HG02571 (cell line): ENCODE data around the gene CLEC16A.

ENCODE experiments used
- ATAC-seq: cut with Tn5 transposase; IDR thresholded peaks from one replicate; pipeline ENCODE4 v1.9.1; 2021; ENCODE audit warnings: mild to moderate bottlenecking, moderate library complexity; ENCODE audit not compliant: unreplicated experiment

Gene CLEC16A, protein sequence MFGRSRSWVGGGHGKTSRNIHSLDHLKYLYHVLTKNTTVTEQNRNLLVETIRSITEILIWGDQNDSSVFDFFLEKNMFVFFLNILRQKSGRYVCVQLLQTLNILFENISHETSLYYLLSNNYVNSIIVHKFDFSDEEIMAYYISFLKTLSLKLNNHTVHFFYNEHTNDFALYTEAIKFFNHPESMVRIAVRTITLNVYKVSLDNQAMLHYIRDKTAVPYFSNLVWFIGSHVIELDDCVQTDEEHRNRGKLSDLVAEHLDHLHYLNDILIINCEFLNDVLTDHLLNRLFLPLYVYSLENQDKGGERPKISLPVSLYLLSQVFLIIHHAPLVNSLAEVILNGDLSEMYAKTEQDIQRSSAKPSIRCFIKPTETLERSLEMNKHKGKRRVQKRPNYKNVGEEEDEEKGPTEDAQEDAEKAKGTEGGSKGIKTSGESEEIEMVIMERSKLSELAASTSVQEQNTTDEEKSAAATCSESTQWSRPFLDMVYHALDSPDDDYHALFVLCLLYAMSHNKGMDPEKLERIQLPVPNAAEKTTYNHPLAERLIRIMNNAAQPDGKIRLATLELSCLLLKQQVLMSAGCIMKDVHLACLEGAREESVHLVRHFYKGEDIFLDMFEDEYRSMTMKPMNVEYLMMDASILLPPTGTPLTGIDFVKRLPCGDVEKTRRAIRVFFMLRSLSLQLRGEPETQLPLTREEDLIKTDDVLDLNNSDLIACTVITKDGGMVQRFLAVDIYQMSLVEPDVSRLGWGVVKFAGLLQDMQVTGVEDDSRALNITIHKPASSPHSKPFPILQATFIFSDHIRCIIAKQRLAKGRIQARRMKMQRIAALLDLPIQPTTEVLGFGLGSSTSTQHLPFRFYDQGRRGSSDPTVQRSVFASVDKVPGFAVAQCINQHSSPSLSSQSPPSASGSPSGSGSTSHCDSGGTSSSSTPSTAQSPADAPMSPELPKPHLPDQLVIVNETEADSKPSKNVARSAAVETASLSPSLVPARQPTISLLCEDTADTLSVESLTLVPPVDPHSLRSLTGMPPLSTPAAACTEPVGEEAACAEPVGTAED

DNA sequence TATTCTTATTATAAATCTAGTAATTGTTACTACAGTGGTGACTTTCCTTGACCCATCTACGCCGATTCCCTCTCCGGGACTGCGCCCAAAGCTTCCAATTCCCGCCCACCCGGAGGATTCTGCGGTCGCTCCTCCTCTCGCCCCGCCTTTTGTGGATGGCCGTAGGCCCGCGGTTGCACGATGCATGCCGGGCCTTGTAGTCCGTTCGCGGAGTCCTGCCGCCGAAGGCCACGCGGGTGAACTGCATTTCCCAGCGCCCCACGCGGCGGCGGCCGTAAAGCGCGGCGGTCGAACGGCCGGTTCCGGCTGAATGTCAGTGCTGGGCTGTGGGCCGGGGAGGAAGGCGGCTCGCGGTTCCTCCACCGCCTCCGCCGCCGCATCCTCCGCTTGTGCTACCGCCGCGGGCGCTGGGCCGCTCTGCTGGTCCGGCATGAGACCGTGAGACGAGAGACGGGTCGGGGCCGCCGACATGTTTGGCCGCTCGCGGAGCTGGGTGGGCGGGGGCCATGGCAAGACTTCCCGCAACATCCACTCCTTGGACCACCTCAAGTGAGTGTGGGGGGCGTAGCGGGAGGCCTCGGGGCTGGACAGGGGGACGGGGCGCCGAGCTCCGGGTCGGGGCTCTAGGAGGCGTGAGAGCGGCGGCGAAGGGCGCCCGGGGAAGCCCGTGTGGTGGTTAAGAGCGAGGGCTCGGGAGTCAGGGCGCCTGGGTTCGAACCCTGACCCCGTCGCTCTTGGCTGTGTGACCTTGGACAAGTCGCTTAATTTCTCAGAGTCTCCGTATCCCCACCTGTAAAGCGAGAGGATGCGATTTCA, at the start of gene CLEC16A:
Gene CLEC16A, plus strand, starts transcription at position 316 of the 816 bp plus-strand sequence. Its CDS starts 154 bp downstream, at position 470.
- ATAC-seq, result peak; percentile 69

DNA sequence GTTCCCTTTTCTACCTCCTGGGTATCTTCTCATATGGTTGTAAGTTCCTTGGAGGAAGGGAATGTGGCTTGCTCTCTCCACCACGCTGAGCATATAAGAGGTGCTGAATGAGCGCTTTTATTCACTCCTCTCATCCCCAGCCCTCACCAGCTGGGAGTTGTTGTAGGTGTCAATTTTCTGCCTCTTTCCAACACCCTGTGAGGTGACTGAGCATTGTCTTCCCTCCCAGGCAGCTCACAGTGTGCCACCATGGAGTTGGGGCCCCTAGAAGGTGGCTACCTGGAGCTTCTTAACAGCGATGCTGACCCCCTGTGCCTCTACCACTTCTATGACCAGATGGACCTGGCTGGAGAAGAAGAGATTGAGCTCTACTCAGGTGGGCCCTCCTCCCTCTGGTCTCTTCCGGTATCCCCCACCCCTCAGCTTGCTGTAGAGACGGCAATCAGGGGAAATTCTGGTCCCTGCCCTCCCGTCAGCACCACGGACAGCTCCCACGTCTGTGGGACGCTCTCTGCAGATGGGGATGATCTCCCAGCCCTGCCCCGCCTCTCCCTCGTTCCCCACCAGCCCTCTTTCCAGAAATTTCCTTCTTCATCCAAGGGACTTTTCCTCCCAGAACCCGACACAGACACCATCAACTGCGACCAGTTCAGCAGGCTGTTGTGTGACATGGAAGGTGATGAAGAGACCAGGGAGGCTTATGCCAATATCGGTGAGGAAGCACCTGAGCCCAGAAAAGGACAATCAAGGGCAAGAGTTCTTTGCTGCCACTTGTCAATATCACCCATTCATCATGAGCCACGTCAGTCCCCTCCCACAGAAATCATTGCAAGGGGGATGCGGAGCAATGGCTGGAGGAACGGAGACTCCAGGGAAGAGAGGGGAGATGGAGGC, 49.1 kb upstream of the CLEC16A start:
- ATAC-seq, result no peak

DNA sequence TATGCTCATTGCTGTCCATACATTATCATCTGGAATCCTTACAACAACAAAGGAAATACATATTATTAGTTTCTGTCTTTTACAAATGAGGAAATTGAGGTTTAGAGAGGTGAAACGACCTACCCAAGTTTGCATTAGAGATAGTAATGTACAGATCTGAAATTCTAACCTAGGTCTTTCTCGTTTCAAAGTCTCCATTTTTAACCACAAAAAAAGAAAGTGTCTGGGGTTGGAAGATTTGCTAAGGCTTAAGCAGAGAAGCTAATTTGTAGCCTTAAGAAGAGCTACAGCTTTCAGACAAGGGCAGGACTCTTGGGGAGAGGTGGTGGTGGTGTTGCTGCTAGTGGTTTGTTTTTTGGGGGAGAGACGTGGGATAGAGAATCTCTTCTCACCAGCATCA, 48.2 kb upstream of the CLEC16A start:
- no peak for ATAC-seq

DNA sequence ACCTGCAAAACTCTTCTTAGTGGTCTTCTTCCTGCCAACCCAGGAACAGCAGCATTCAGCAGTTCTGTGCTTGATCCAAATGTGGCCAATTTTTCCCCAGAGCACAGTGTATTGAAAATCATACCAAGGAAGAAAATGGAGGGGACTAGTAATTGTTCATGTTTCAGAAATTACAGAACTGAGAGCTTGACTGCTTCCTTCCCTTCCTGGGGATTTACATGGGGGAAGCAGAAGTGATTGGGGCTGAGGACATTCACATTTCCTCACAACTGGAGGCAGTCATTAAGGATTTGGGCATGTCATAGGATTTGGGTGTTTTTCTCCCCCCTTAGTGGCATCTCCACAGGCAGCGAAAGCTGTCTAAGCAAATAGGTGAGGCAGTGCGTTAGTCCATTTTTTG, 47.6 kb upstream of the CLEC16A start:
- ATAC-seq, result no peak

DNA sequence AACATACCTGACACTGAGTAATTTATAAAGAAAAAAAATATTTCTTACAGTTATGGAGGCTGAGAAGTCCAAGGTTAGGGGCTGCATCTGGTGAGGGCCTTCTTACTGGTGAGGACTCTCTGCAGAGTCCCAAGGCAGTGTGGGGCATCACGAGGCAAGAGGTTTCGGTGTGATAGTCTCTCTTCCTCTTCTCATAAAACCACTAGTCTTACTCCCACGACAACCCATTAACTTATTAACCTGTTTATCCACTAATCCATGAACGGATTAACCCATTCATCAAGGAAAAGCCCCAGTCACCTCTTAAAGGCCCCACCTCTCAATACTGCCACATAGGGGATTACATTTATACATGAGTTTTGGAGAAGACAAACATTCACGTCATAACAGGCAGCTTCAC, 47.2 kb upstream of the CLEC16A start:
- ATAC-seq, result no peak

DNA sequence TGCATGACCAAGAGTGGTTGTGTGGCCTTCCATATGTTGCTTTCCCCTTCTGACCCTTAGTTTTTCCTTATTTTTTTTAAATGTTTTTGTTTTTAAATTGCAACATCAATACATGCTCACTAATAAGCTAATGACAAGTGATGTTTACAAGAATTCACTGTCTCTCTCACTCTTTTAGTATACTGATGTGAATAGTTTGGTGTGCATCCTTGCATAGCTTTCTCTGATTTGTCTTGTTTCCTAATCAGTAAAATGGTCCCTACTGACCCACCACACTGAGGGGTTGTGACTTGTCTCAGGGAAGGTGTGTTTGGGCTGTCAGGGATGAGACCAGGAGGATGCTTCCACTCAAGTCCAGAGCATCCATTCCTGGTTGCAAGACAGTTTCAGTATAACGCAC, 41.4 kb upstream of the CLEC16A start:
- ATAC-seq, result no peak

DNA sequence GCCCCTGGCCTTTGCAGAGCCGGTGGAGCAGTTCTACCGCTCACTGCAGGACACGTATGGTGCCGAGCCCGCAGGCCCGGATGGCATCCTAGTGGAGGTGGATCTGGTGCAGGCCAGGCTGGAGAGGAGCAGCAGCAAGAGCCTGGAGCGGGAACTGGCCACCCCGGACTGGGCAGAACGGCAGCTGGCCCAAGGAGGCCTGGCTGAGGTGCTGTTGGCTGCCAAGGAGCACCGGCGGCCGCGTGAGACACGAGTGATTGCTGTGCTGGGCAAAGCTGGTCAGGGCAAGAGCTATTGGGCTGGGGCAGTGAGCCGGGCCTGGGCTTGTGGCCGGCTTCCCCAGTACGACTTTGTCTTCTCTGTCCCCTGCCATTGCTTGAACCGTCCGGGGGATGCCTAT, 37.9 kb upstream of the CLEC16A start:
- ATAC-seq, result no peak

DNA sequence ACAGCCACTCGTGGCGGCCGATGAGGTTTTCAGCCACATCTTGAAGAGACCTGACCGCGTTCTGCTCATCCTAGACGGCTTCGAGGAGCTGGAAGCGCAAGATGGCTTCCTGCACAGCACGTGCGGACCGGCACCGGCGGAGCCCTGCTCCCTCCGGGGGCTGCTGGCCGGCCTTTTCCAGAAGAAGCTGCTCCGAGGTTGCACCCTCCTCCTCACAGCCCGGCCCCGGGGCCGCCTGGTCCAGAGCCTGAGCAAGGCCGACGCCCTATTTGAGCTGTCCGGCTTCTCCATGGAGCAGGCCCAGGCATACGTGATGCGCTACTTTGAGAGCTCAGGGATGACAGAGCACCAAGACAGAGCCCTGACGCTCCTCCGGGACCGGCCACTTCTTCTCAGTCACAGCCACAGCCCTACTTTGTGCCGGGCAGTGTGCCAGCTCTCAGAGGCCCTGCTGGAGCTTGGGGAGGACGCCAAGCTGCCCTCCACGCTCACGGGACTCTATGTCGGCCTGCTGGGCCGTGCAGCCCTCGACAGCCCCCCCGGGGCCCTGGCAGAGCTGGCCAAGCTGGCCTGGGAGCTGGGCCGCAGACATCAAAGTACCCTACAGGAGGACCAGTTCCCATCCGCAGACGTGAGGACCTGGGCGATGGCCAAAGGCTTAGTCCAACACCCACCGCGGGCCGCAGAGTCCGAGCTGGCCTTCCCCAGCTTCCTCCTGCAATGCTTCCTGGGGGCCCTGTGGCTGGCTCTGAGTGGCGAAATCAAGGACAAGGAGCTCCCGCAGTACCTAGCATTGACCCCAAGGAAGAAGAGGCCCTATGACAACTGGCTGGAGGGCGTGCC, 37.2 kb upstream of the CLEC16A start:
- ATAC-seq, result no peak

DNA sequence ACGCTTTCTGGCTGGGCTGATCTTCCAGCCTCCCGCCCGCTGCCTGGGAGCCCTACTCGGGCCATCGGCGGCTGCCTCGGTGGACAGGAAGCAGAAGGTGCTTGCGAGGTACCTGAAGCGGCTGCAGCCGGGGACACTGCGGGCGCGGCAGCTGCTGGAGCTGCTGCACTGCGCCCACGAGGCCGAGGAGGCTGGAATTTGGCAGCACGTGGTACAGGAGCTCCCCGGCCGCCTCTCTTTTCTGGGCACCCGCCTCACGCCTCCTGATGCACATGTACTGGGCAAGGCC, 36.7 kb upstream of the CLEC16A start:
- ATAC-seq, result no peak

DNA sequence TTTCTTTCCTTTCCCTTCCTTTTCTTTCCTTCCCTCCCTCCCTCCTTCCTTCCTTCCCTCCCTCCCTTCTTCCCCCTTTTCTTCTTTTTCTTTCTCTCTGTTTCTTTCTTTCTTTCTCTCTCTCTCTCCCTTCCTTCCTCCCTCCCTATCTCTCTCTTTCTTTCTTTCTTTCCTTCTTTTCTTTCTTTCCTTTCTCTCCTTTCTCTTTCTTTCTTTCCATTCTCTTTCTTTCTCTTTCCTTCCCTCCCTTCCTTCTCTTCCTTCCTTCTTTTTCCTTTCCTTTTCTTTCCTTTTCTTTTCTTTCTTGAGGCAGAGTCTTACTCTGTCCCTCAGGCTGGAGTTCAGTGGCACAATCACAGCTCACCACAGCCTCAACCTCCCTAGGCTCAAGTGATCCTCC, 33.1 kb upstream of the CLEC16A start:
- ATAC-seq, result no peak

DNA sequence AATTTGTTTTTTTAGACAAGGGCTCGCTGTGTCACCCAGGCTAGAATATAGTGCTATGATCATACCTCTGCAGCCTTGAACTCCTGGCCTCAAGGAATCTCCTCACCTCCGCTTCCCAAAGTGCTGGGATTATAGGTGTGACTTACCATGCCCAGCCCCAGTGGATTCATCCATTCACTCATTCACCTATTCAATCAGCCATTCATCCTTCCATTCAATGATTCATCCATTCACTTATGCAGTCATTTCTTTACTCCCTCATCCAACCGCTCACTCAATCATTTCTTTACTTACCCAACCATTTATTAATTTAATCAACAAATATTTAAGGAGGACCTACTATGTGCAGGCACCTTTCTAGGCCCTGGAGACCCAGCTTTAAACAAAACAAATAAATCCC, 27.8 kb upstream of the CLEC16A start:
- ATAC-seq, result no peak

DNA sequence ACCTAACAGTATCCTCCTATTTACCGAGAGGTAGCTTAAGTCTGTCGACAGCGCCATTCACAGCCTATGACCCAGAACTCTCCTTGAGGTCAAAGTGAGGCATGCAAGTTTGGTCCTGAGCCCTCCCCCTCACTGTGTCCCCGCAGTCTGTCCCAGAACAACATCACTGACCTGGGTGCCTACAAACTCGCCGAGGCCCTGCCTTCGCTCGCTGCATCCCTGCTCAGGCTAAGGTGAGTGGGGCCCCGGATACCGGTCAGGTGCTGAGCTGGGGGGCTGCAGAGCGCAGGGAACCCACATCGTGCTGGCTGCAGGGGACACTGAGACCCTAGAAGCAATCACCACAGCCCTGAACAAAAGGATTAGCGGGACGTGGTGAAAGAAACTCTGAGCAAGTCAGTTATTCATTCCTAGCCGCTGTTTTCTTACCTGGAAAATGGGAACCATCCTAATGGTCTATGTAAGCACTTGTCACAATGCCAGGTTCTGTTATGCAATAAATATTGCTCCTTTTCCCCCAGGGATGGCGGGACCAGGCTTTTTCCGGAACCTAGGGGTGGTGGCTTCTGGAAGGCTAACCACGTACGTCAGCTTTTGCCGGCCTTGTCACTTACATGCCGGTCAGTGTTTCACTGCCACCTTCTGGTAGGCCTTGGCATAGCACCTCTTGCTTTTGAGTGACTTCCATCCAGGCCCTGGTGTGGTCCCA, 25.9 kb upstream of the CLEC16A start:
- ATAC-seq, result no peak

DNA sequence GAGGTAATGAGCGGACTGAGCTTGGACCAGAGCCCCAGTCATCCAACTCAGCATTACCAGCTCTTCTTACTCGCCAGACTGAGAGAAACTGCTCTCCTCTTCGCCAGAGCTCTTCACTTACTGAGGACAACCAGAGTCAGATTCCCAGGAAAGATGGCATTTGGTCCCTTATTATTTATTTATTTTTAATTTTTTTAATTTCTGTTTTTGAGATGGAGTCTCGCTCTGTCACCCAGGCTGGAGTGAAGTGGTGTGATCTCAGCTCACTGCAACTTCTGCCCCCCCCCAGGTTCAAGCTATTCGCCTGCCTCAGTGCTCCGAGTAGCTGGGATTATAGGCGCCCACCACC, 25.4 kb upstream of the CLEC16A start:
- no peak for ATAC-seq

DNA sequence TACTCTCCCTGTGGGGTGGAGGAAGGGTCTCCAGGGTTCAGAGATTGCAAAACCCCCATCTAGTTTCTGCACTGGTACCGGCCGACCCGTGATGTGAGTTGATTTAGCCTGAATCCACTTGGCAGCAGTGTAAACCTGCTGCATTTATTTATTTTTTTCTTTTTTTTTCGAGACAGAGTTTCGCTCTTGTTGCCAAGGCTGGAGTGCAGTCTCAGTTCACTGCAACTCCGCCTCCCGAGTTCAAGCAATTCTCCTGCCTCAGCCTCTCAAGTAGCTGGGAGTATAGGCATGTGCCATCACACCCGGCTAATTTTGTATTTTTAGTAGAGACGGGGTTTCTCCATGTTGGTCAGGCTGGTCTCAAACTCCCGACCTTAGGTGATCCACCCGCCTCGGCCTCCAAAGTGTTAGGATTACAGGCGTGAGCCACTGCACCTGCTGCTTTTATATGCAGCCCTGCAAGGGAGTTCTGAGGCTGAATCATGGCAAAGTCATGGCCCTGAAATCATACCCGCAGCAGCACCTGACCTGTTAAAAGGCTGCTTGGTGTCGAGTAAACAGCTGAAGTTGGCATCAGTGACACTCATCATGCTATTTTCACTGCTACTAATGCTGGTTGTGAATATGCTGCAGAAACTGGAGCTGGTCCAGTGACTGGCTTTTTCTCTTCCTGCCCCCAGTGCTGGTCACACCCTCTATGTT, 23.5 kb upstream of the CLEC16A start:
- ATAC-seq, result no peak

DNA sequence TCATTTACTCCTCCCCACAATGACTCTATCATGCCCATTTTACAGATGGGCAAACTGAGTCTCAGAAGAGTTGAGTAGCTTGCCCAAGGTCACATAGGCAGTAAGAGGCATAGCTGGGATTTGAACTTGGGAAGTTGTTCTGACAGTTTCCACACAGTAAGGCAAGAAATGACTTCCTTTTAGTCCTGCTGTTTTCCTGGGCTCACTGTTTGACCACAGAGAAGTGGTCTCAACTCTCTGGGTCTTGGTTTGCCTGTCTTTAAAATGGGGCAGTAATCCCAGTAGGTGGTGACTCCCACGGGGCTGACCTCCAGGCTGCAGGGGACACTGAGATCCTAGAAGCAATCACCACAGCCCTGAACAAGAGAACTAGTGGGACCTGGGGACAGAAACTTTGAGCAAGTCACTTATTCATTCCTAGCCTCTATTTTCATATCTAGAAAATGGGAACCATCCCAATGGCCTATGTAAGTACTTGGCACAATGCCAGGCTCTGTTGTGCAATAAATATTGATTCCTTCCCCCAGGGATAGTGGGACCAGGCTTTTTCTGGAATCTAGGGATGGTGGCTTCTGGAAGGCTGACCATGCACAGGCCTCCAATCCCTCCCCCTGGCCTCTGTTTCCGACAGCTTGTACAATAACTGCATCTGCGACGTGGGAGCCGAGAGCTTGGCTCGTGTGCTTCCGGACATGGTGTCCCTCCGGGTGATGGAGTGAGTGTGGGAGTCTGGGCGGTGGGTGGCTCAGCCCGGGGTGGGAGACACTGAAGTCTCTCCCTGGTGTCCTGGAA, 22.6 kb upstream of the CLEC16A start:
- no peak for ATAC-seq

DNA sequence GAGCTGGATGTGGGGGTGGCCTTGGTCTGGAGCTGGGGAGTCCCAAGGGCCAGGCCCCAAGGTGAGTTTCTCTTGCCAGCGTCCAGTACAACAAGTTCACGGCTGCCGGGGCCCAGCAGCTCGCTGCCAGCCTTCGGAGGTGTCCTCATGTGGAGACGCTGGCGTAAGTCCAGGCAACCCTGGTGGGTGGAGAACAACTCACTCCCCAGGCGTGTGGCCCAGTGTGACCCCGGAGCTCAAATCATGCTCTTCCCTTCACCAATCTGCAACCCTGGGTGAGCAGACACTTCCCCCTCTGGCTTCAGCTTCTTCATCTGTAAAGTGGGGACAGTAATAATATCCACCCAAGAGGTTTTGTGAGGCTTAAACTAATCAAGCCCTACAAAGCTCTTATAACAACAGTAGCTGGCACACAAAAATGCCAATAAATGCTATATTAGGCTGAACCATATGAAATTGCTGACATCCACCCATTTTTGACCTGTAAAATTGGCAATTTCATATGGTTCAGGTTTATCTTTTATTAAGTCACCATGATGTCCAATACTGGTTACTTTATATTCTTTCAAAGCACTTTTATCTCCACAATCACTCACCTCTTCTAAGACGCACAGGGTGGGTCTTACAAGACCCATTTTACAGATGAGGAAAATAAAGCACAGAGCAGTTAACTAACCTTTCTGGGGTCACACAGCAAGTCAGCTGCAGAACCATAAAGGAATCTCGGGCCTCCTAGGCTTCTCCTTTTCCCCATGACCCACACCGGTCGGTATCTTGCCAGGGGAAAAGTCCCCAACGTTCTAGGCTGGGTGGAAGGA, 21.8 kb upstream of the CLEC16A start:
- no peak for ATAC-seq
